CD4-positive, CD25-positive, alpha-beta regulatory T cell (primary cell): ENCODE results near the gene CLMP. TPM values are rescaled to one million over a fixed set of nuclear protein-coding genes. Genes with fewer than 3 reads are reported as not detected.

Source experiments
- ATAC-seq, 2 donors: fragments of 150-1000 bp; cut with Tn5 transposase; one replicate each; pipeline ENCODE4 v1.10.0; 2021; ENCODE audit warnings: low read depth in 2 of 2, moderate number of reproducible peaks in 2 of 2, moderate library complexity in 1 of 2
- DNase-seq, 3 donors: peaks; one replicate each; pipeline versions ENCODE4 v3.0.0 to v3.0.0-alpha.2; 2012 to 2022; ENCODE audit warnings: mixed read lengths in 1 of 3
- H3K27ac ChIP-seq: one replicate; pipeline ENCODE4 v1.7.0; 2013; ENCODE audit warnings: mild to moderate bottlenecking, low read length; ENCODE audit not compliant: insufficient read depth, poor library complexity, severe bottlenecking
- H3K27me3 ChIP-seq: one replicate; pipeline ENCODE4 v1.7.0; 2013; ENCODE audit warnings: low read length; ENCODE audit not compliant: control insufficient read depth, insufficient read depth
- H3K36me3 ChIP-seq: one replicate; pipeline ENCODE4 v1.7.0; 2013; ENCODE audit warnings: mild to moderate bottlenecking, low read length, moderate library complexity; ENCODE audit not compliant: control insufficient read depth, insufficient read depth
- H3K4me1 ChIP-seq: 2 replicates; pipeline ENCODE4 v1.7.0; 2013; ENCODE audit warnings: mild to moderate bottlenecking, low read length; ENCODE audit not compliant: insufficient read depth, control insufficient read depth, poor library complexity, severe bottlenecking
- H3K4me3 ChIP-seq: one replicate; pipeline ENCODE4 v1.7.0; 2013; ENCODE audit warnings: low read depth, mild to moderate bottlenecking, low read length, moderate library complexity
- H3K9me3 ChIP-seq, 2 experiments: 1 replicate in 1 of 2; 2 replicates in 1 of 2; pipeline ENCODE4 v1.7.0; 2013; ENCODE audit warnings: low read length in 2 of 2, mild to moderate bottlenecking in 1 of 2, moderate library complexity in 1 of 2; ENCODE audit not compliant: control insufficient read depth in 2 of 2
- H3K27ac Mint-ChIP-seq, 3 donors: one replicate each; pipeline ENCODE4 v1.8.0; 2020 to 2022; ENCODE audit warnings: mild to moderate bottlenecking in 3 of 3, mixed read lengths in 3 of 3, moderate library complexity in 2 of 3
- H3K27me3 Mint-ChIP-seq: one replicate; pipeline ENCODE4 v1.8.0; 2022; ENCODE audit warnings: mild to moderate bottlenecking, mixed read lengths
- H3K36me3 Mint-ChIP-seq: one replicate; pipeline ENCODE4 v1.8.0; 2020; ENCODE audit warnings: mixed read lengths
- H3K4me1 Mint-ChIP-seq, 4 donors: one replicate each; pipeline ENCODE4 v1.8.0; 2020 to 2022; ENCODE audit warnings: mixed read lengths in 4 of 4, mild to moderate bottlenecking in 1 of 4
- H3K4me3 Mint-ChIP-seq, 4 donors: one replicate each; pipeline ENCODE4 v1.8.0; 2020 to 2022; ENCODE audit warnings: mild to moderate bottlenecking in 4 of 4, mixed read lengths in 4 of 4, moderate library complexity in 3 of 4
- H3K9me3 Mint-ChIP-seq, 7 donors: one replicate each; pipeline ENCODE4 v1.8.0; 2020 to 2022; ENCODE audit warnings: mixed read lengths in 7 of 7, mild to moderate bottlenecking in 3 of 7, moderate library complexity in 2 of 7
- polyA plus RNA-seq, 4 donors: library from polyadenylated mRNA; unstranded; fragments of 300-500 nt; fragmentation: Illumina TruSeq; gene quantifications; one replicate each; pipeline ENCODE4 v1.2.3, GENCODE V29; 2021
- total RNA-seq: library from RNA; stranded (reverse); gene quantifications from one replicate; pipeline ENCODE4 v1.2.3, GENCODE V29; 2022

CLMP gene
- total and polyA plus RNA-seq, 5 donors from 2014 or later = 0.05 to 0.23 (median 0.11) TPM

GRCh38 chr11:123228496-123229163 is 33.6 kb upstream of the CLMP start:
- H3K27me3 Mint-ChIP-seq = peaks cover 30% of the 10 kb centered on the region
- H3K36me3 Mint-ChIP-seq = no peaks in the 10 kb centered on the region

GRCh38 chr11:123227763-123228495 is 32.9 kb upstream of the CLMP start:
- peaks cover 0 to 3% (median under 1%) of the 10 kb centered on the region in 7 donors for H3K9me3 Mint-ChIP-seq
- no peak overlapping the region for H3K27ac ChIP-seq
- peaks cover 30% of the 10 kb centered on the region for H3K27me3 Mint-ChIP-seq
- peaks cover 3 to 10% (median 6%) of the 10 kb centered on the region in 4 donors for H3K4me1 Mint-ChIP-seq
- no peak for ATAC-seq
- H3K4me1 ChIP-seq = peaks cover 1% of the 10 kb centered on the region
- H3K4me3 ChIP-seq = no peak overlapping the region
- no peaks in the 10 kb centered on the region for H3K36me3 ChIP-seq
- peaks cover 14% of the 10 kb centered on the region for H3K27me3 ChIP-seq
- DNase-seq = no peak
- H3K9me3 ChIP-seq = no peaks in the 10 kb centered on the region
- H3K36me3 Mint-ChIP-seq = peaks cover 1% of the 10 kb centered on the region
- H3K4me3 Mint-ChIP-seq = no peak overlapping the region
- no peak overlapping the region for H3K27ac Mint-ChIP-seq

More at GRCh38 chr11:123228496-123229163, 33.6 kb upstream of the CLMP start:
- H3K27ac Mint-ChIP-seq = no peak overlapping the region
- H3K4me3 Mint-ChIP-seq = no peak overlapping the region
- DNase-seq (no peak), ATAC-seq (no peak)
- peaks cover 8% of the 10 kb centered on the region for H3K4me1 ChIP-seq
- no peaks in the 10 kb centered on the region for H3K36me3 ChIP-seq
- H3K4me1 Mint-ChIP-seq = peaks cover 10 to 17% (median 13%) of the 10 kb centered on the region in 4 donors
- no peak overlapping the region for H3K27ac ChIP-seq
- H3K9me3 ChIP-seq = no peaks in the 10 kb centered on the region
- H3K9me3 Mint-ChIP-seq = no peaks in the 10 kb centered on the region
- peaks cover 14% of the 10 kb centered on the region for H3K27me3 ChIP-seq
- H3K4me3 ChIP-seq = no peak overlapping the region

GRCh38 chr11:123221584-123221983 is 26.5 kb upstream of the CLMP start:
- no peak for ATAC-seq
- H3K27me3 Mint-ChIP-seq = peaks cover 34% of the 10 kb centered on the region
- Histone ChIP-seq H3K36me3 (no peaks in the 10 kb centered on the region), H3K9me3 (peaks cover 4 to 12% of the 10 kb centered on the region in 2 experiments), H3K27me3 (peaks cover 3% of the 10 kb centered on the region), H3K4me1 (no peaks in the 10 kb centered on the region), H3K4me3 (no peak overlapping the region), H3K27ac (no peak overlapping the region)
- H3K27ac Mint-ChIP-seq = no peak overlapping the region
- H3K36me3 Mint-ChIP-seq = peaks cover 4% of the 10 kb centered on the region
- no peak for DNase-seq
- H3K9me3 Mint-ChIP-seq = peaks cover 0 to 13% (median 4%) of the 10 kb centered on the region in 7 donors
- no peaks in the 10 kb centered on the region for H3K4me1 Mint-ChIP-seq
- H3K4me3 Mint-ChIP-seq = no peak overlapping the region

- DNase-seq = no peak
- peaks cover 4 to 12% of the 10 kb centered on the region in 2 experiments for H3K9me3 ChIP-seq
- peaks cover 32% of the 10 kb centered on the region for H3K27me3 Mint-ChIP-seq
- no peaks in the 10 kb centered on the region for H3K36me3 ChIP-seq
- H3K36me3 Mint-ChIP-seq = peaks cover 4% of the 10 kb centered on the region
- peaks cover 2% of the 10 kb centered on the region for H3K27me3 ChIP-seq
- H3K4me1 Mint-ChIP-seq = no peaks in the 10 kb centered on the region
- peak overlapping the region in 1 of 3 donors; percentile 34 for H3K27ac Mint-ChIP-seq
- no peak overlapping the region for H3K4me3 Mint-ChIP-seq
- no peak overlapping the region for H3K4me3 ChIP-seq
- H3K27ac ChIP-seq = no peak overlapping the region
- no peaks in the 10 kb centered on the region for H3K4me1 ChIP-seq
- H3K9me3 Mint-ChIP-seq = peaks cover 0 to 13% (median 4%) of the 10 kb centered on the region in 7 donors
- no peak for ATAC-seq
Observed at GRCh38 chr11:123221096-123221561, 26.1 kb upstream of the CLMP start.

- DNase-seq (no peak), ATAC-seq (no peak)
- no peaks in the 10 kb centered on the region for H3K4me1 ChIP-seq
- Mint-ChIP-seq H3K4me1 (no peaks in the 10 kb centered on the region), H3K27me3 (peaks cover 36% of the 10 kb centered on the region), H3K27ac (no peak overlapping the region), H3K9me3 (peaks cover 0 to 13% (median 4%) of the 10 kb centered on the region in 7 donors), H3K4me3 (no peak overlapping the region), H3K36me3 (peaks cover 4% of the 10 kb centered on the region)
- H3K27ac ChIP-seq = no peak overlapping the region
- peaks cover 3% of the 10 kb centered on the region for H3K27me3 ChIP-seq
- H3K36me3 ChIP-seq = no peaks in the 10 kb centered on the region
- H3K4me3 ChIP-seq = no peak overlapping the region
- H3K9me3 ChIP-seq = peaks cover 4 to 12% of the 10 kb centered on the region in 2 experiments
Observed at GRCh38 chr11:123219066-123219690, 24.1 kb upstream of the CLMP start.

- peaks cover 41% of the 10 kb centered on the region for H3K27me3 Mint-ChIP-seq
Observed at GRCh38 chr11:123218451-123218850, 23.4 kb upstream of the CLMP start.

GRCh38 chr11:123217897-123218296 is 22.8 kb upstream of the CLMP start:
- Histone ChIP-seq H3K4me3 (no peak overlapping the region), H3K27ac (no peak overlapping the region), H3K4me1 (no peaks in the 10 kb centered on the region), H3K27me3 (peaks cover 6% of the 10 kb centered on the region), H3K36me3 (no peaks in the 10 kb centered on the region), H3K9me3 (peaks cover 4 to 12% of the 10 kb centered on the region in 2 experiments)
- Mint-ChIP-seq H3K4me3 (peak overlapping the region in 1 of 4 donors; percentile 64), H3K27me3 (peaks cover 45% of the 10 kb centered on the region), H3K36me3 (peaks cover 2% of the 10 kb centered on the region), H3K4me1 (no peaks in the 10 kb centered on the region), H3K9me3 (peaks cover 0 to 12% (median 1%) of the 10 kb centered on the region in 7 donors), H3K27ac (no peak overlapping the region)
- ATAC-seq (no peak), DNase-seq (no peak)

More at GRCh38 chr11:123218451-123218850, 23.4 kb upstream of the CLMP start:
- DNase-seq (no peak), ATAC-seq (no peak)
- H3K9me3 ChIP-seq = peaks cover 4 to 12% of the 10 kb centered on the region in 2 experiments
- Mint-ChIP-seq H3K9me3 (peaks cover 0 to 13% (median 4%) of the 10 kb centered on the region in 7 donors), H3K4me3 (no peak overlapping the region), H3K36me3 (peaks cover 4% of the 10 kb centered on the region), H3K27ac (no peak overlapping the region), H3K4me1 (no peaks in the 10 kb centered on the region)
- H3K27me3 ChIP-seq = peaks cover 6% of the 10 kb centered on the region
- no peaks in the 10 kb centered on the region for H3K4me1 ChIP-seq
- H3K27ac ChIP-seq = no peak overlapping the region
- H3K36me3 ChIP-seq = no peaks in the 10 kb centered on the region
- H3K4me3 ChIP-seq = no peak overlapping the region
